HG03342 (cell line): ENCODE data around the gene TMEM170A.
A peak's percentile ranks its signal among the peaks of the same experiment; 100 is the strongest.

Experiments used
- ATAC-seq: cut with Tn5 transposase; IDR thresholded peaks from one replicate; pipeline ENCODE4 v1.9.1; 2021; ENCODE audit warnings: mild to moderate bottlenecking, moderate library complexity; ENCODE audit not compliant: unreplicated experiment

Gene TMEM170A

GRCh38 chr16:75482434-75483205 lies 18.1 kb upstream of the TMEM170A start:
- no peak for ATAC-seq

GRCh38 chr16:75481475-75481874 lies 17.0 kb upstream of the TMEM170A start:
- no peak for ATAC-seq

- no peak for ATAC-seq
Observed at GRCh38 chr16:75479421-75479990, 15.0 kb upstream of the TMEM170A start.

- ATAC-seq = no peak
Observed at GRCh38 chr16:75478480-75479345, 14.2 kb upstream of the TMEM170A start.

- ATAC-seq = no peak
Observed at GRCh38 chr16:75477680-75478473, 13.4 kb upstream of the TMEM170A start.

GRCh38 chr16:75476817-75477216 lies 12.3 kb upstream of the TMEM170A start:
- ATAC-seq = no peak

- no peak for ATAC-seq
Observed at GRCh38 chr16:75475420-75475847, 10.9 kb upstream of the TMEM170A start.

- ATAC-seq = no peak
Observed at GRCh38 chr16:75472908-75473877, 8.7 kb upstream of the TMEM170A start.

GRCh38 chr16:75471723-75472633 lies 7.5 kb upstream of the TMEM170A start:
- peak; percentile 64 for ATAC-seq

GRCh38 chr16:75466760-75467159 lies 2.3 kb upstream of the TMEM170A start:
- no peak for ATAC-seq

GRCh38 chr16:75463389-75464121 lies 934 bp downstream of the TMEM170A start:
- ATAC-seq = peak; percentile 13

GRCh38 chr16:75462806-75463205 lies 1.7 kb downstream of the TMEM170A start:
- ATAC-seq = peak; percentile 27

- ATAC-seq = no peak
Observed at GRCh38 chr16:75461575-75461974, 2.9 kb downstream of the TMEM170A start.

- ATAC-seq = no peak
Observed at GRCh38 chr16:75460446-75460845, 4.0 kb downstream of the TMEM170A start.

- ATAC-seq = no peak
Observed at GRCh38 chr16:75459691-75460090, 4.8 kb downstream of the TMEM170A start.

GRCh38 chr16:75458439-75458838 lies 6.0 kb downstream of the TMEM170A start:
- ATAC-seq = no peak

- no peak for ATAC-seq
Observed at GRCh38 chr16:75458029-75458428, 6.5 kb downstream of the TMEM170A start.

GRCh38 chr16:75457485-75458021 lies 6.9 kb downstream of the TMEM170A start:
- ATAC-seq = no peak
